Heart left ventricle (tissue), 16 donors: ENCODE data around the gene CDH13. TPM values are rescaled to one million over a fixed set of nuclear protein-coding genes. Genes with fewer than 3 reads are reported as not detected.

Source experiments
- ATAC-seq, 4 donors: fragments of 200-7000 bp; cut with Tn5 transposase; one replicate each; pipeline ENCODE4 v1.9.1; 2020 to 2022; ENCODE audit warnings: moderate library complexity in 4 of 4, mild to moderate bottlenecking in 3 of 4, moderate number of reproducible peaks in 1 of 4
- DNase-seq, 5 donors: peaks; one replicate each; pipeline ENCODE4 v3.0.0-alpha.2; 2020
- H3K27ac ChIP-seq, 12 donors: fragments of 200-600 bp; sonication (generic) in 4 of 12; one replicate each; pipeline versions ENCODE4 v1.5.0 to v1.8.0; 2016 to 2022; ENCODE audit warnings: mild to moderate bottlenecking in 2 of 12
- H3K27me3 ChIP-seq, 9 donors: fragments of 200-600 bp; sonication (generic) in 2 of 9; one replicate each; pipeline versions ENCODE4 v1.5.1 to v1.8.0; 2016 to 2022; ENCODE audit warnings: mild to moderate bottlenecking in 3 of 9
- H3K36me3 ChIP-seq, 9 donors: fragments of 200-600 bp; sonication (generic) in 2 of 9; one replicate each; pipeline versions ENCODE4 v1.5.0 to v1.8.0; 2018 to 2022; ENCODE audit warnings: mild to moderate bottlenecking in 2 of 9
- H3K4me1 ChIP-seq, 12 donors: fragments of 200-600 bp; sonication (generic) in 4 of 12; one replicate each; pipeline versions ENCODE4 v1.5.0 to v1.8.0; 2016 to 2022; ENCODE audit warnings: mild to moderate bottlenecking in 3 of 12
- H3K4me3 ChIP-seq, 12 donors: fragments of 200-600 bp; sonication (generic) in 4 of 12; one replicate each; pipeline versions ENCODE4 v1.5.0 to v1.8.0; 2017 to 2022; ENCODE audit warnings: mild to moderate bottlenecking in 9 of 12, moderate library complexity in 4 of 12
- H3K9me3 ChIP-seq, 12 donors: fragments of 200-600 bp; sonication (generic) in 4 of 12; one replicate each; pipeline versions ENCODE4 v1.5.0 to v1.8.0; 2016 to 2022; ENCODE audit warnings: mild to moderate bottlenecking in 1 of 12
- POLR2A ChIP-seq, 2 donors: fragments of 450-650 bp; IDR thresholded peaks; one replicate each; pipeline ENCODE4 v1.6.1; 2017; ENCODE audit warnings: antibody characterized with exemption in 2 of 2, mild to moderate bottlenecking in 2 of 2, moderate library complexity in 2 of 2
- WGBS, 4 donors: extraction: QIAGEN DNeasy Blood & Tissue Kit in 2 of 4; methylation state at CpG; one replicate each; pipeline versions ENCODE4 v1.1.5 to v1.1.7; 2013 to 2018; 5-methylcytosine and 5-hydroxymethylcytosine counted together
- intact Hi-C, 10 donors: fragments of 100-400 bp; cut with DNase I; formaldehyde crosslinking; loops; one replicate each; pipeline versions ENCODE4 v1.11.1 to v1.14.2; 2022
- polyA plus RNA-seq, 2 donors: library from polyadenylated mRNA; stranded (reverse); fragments of 200-250 nt; gene quantifications; one replicate each; pipeline ENCODE4 v1.2.3, GENCODE V29; 2013
- total RNA-seq, 9 donors: library from RNA; depleted of rRNA in 2 of 9; stranded (reverse); fragments of >200 nt in 2 of 9; fragmentation: NEBNext Ultra II Directional in 3 of 9; extraction: Animal tissue kit (Norgen Biotek cat#: 25700) in 3 of 9; gene quantifications; one replicate each; pipeline versions ENCODE4 v1.1.0 to v1.2.4, GENCODE V29; 2016 to 2023
- TF ChIP-seq, protein P1 (sequence below), 12 donors: fragments of 200-600 bp; sonication (generic) in 4 of 12; IDR thresholded peaks; one replicate each; pipeline versions ENCODE4 v1.5.0 to v1.8.0; 2018 to 2022; ENCODE audit warnings: antibody characterized with exemption in 12 of 12, mild to moderate bottlenecking in 5 of 12
- donor health status: ischemic (EF 13 %, LVEDD 7.1; RV severe dilation, severe dysfunction).
- donor health status: healthy with polysubstance abuse.
- donor health status: DM: no; HTN: yes; CAD: no.
- donor health status: DM: no; HTN: no; CAD: no.
- donor health status: ischemic (EF 25% LVEDD 6.9; RV normal size, moderate dysfunction).
- donor health status: ischemic (EF 25% LVEDD 5.7; RV mildly dilated, moderate dysfunction).
- donor health status: healthy.
- donor health status: DM: yes; HTN: yes; CAD: no.
- donor health status: ischemic (EF 35%, LVEDD 5.7; RV mildly dilated, moderate dysfunction).
- donor health status: nonischemic (EF 11% LVEDD 7.7; RV severe dilation, severe dysfunction).
- donor health status: DM: yes; HTN: yes; CAD: no.
- donor health status: PGD.
- donor health status: ischemic (EF 29% LVEDD 5.4; RV normal size, mild dysfunction).
- donor health status: nonischemic (EF 23%, LVEDD 6.1; RV moderate dilation, normal function).

The CDH13 gene
- total and polyA plus RNA-seq, 11 donors = 15.0 to 172 (median 137) TPM

DNA sequence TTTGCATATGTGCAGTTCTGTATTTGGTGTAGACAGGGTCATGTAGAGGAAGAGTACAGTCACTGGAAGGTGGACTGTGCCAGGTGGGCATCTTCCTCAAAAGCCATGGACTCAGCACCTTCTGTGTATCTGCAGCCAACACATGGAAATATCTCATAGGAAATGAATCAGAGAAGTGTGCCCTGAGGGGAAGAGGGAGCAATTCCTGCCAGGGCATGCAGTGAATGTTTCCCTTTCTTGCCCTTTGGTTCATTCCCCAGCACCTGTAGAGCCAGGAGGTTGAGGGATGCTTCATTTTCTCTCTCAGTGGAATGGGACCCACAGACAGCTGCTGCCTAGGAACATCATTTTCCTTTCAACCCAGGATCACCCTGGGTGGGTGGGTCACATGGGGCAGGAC lies 1034.9 kb downstream of the CDH13 start:
- no peak for TF ChIP-seq POLR2A (IDR thresholded peaks at IDR 0.05)
- TF ChIP-seq, protein P1, sequence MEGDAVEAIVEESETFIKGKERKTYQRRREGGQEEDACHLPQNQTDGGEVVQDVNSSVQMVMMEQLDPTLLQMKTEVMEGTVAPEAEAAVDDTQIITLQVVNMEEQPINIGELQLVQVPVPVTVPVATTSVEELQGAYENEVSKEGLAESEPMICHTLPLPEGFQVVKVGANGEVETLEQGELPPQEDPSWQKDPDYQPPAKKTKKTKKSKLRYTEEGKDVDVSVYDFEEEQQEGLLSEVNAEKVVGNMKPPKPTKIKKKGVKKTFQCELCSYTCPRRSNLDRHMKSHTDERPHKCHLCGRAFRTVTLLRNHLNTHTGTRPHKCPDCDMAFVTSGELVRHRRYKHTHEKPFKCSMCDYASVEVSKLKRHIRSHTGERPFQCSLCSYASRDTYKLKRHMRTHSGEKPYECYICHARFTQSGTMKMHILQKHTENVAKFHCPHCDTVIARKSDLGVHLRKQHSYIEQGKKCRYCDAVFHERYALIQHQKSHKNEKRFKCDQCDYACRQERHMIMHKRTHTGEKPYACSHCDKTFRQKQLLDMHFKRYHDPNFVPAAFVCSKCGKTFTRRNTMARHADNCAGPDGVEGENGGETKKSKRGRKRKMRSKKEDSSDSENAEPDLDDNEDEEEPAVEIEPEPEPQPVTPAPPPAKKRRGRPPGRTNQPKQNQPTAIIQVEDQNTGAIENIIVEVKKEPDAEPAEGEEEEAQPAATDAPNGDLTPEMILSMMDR (IDR thresholded peaks at IDR 0.05) = no peak
- DNase-seq (no peak), ATAC-seq (no peak)
- Histone ChIP-seq H3K36me3 (no peaks in the 10 kb centered on the region), H3K4me3 (no peak overlapping the region), H3K27me3 (no peaks in the 10 kb centered on the region), H3K9me3 (peaks cover 0 to 15% (median 0%) of the 10 kb centered on the region in 12 donors), H3K4me1 (no peaks in the 10 kb centered on the region), H3K27ac (no peak overlapping the region)
- intact Hi-C loops = no loop called here

- no peak for ATAC-seq
- 89 to 97% (median 91%) methylated on average over 2 of the region's 2 CpGs for WGBS, 4 donors
Observed at GRCh38 chr16:83666449-83666848, 1039.7 kb downstream of the CDH13 start.

GRCh38 chr16:83669456-83669855 lies 1042.7 kb downstream of the CDH13 start:
- no peak for DNase-seq
- 90 to 94% (median 92%) methylated on average over 5 of the region's 5 CpGs for WGBS, 4 donors
- Histone ChIP-seq H3K9me3 (peaks cover 0 to 8% (median 0%) of the 10 kb centered on the region in 12 donors), H3K27ac (no peak overlapping the region), H3K4me3 (no peak overlapping the region), H3K4me1 (no peaks in the 10 kb centered on the region), H3K36me3 (peaks cover 0 to 17% (median 0%) of the 10 kb centered on the region in 9 donors), H3K27me3 (no peaks in the 10 kb centered on the region)
- TF ChIP-seq, protein P1 (IDR thresholded peaks at IDR 0.05) = no peak
- TF ChIP-seq POLR2A (IDR thresholded peaks at IDR 0.05) = no peak
- no peak for ATAC-seq
- intact Hi-C loops = no loop called here

More at GRCh38 chr16:83666449-83666848, 1039.7 kb downstream of the CDH13 start:
- H3K27me3 ChIP-seq = no peaks in the 10 kb centered on the region
- H3K36me3 ChIP-seq = peaks cover 0 to 9% (median 0%) of the 10 kb centered on the region in 9 donors
- intact Hi-C loops = no loop called here
- DNase-seq = no peak
- H3K27ac ChIP-seq = no peak overlapping the region
- no peak for TF ChIP-seq POLR2A (IDR thresholded peaks at IDR 0.05)
- TF ChIP-seq, protein P1 (IDR thresholded peaks at IDR 0.05) = no peak
- peaks cover 0 to 15% (median 0%) of the 10 kb centered on the region in 12 donors for H3K9me3 ChIP-seq
- no peaks in the 10 kb centered on the region for H3K4me1 ChIP-seq
- no peak overlapping the region for H3K4me3 ChIP-seq

DNA sequence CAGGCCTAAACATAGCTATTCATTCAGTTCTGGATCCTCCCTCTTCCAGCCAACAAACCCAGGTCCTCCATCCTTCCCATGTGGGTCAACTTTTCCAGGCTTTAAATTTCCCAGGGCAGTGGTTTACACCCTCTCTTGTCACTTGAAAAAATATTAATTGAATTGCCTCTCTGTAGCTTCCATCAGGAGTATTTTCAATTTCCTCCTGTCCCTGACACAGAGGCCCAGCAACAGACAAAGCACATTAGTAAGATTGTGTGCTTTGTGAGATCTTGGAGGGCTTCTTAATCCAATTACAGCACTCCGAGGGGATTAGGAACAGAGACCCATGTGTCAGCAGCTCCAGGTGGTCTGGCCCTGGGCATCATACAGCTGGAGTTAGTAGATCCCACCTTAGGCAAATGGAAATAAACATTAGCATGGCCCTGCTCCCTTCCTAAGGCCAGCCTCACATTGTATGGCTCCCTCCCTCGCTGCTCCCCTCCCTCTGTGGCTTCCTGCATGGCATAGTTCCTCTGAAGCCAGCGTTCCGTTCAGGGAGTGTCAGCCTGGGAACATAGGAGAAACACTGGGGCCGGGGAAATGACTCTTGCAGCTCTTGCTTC lies 1048.3 kb downstream of the CDH13 start:
- peaks cover 0 to 22% (median 0%) of the 10 kb centered on the region in 9 donors for H3K36me3 ChIP-seq
- no peaks in the 10 kb centered on the region for H3K4me1 ChIP-seq
- TF ChIP-seq, protein P1 (IDR thresholded peaks at IDR 0.05) = no peak
- TF ChIP-seq POLR2A (IDR thresholded peaks at IDR 0.05) = no peak
- H3K27me3 ChIP-seq = no peaks in the 10 kb centered on the region
- DNase-seq (no peak), ATAC-seq (no peak)
- H3K27ac ChIP-seq = no peak overlapping the region
- no peak overlapping the region for H3K4me3 ChIP-seq
- intact Hi-C loops = no loop called here
- H3K9me3 ChIP-seq = peaks cover 0 to 2% (median 0%) of the 10 kb centered on the region in 12 donors
- 26 to 40% (median 29%) methylated on average over 5 of the region's 5 CpGs for WGBS, 4 donors
